ENCODE results near the gene LNPEP.

DNA sequence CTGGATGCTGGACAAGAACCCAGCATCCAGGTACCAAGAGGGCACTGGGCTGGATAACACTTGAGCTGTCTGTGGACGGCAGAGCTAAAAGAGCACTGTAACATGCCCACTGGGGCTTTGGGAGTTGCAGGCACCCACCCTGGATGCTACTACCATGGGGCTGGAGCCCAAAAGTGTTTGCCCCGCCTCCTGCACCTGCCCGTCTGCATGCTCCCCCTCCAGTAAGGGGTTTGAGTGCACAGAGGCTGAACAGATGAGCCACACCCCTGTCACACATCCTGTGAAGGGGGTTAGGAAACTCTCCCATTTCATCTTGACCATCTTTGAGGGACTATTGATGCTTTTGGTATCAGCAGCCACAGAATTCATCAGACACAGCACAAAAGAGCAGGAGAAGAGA lies 137.5 kb downstream of the LNPEP start:
- TF ChIP-seq, protein P1, sequence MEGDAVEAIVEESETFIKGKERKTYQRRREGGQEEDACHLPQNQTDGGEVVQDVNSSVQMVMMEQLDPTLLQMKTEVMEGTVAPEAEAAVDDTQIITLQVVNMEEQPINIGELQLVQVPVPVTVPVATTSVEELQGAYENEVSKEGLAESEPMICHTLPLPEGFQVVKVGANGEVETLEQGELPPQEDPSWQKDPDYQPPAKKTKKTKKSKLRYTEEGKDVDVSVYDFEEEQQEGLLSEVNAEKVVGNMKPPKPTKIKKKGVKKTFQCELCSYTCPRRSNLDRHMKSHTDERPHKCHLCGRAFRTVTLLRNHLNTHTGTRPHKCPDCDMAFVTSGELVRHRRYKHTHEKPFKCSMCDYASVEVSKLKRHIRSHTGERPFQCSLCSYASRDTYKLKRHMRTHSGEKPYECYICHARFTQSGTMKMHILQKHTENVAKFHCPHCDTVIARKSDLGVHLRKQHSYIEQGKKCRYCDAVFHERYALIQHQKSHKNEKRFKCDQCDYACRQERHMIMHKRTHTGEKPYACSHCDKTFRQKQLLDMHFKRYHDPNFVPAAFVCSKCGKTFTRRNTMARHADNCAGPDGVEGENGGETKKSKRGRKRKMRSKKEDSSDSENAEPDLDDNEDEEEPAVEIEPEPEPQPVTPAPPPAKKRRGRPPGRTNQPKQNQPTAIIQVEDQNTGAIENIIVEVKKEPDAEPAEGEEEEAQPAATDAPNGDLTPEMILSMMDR (conservative IDR thresholded peaks at IDR 0.05): no peak
- TF ChIP-seq EZH2 (IDR thresholded peaks at IDR 0.05; ENCODE audit: low read depth): no peak
